Measurements from ENCODE around the gene CD2AP.
"Not testable (repeated sequence)": the region's sequence is repeated elsewhere in the genome, so short reads cannot be mapped to it uniquely, and the experiment has no call there.

The CD2AP gene

GRCh38 chr6:47478233-47479139 lies 897 bp downstream of the CD2AP start:
- Histone ChIP-seq H2BK15ac (replicated peaks; ENCODE audit: low read depth) (no peak overlapping the region), H3K56ac (ENCODE audit: low read length) (peak overlapping the region; percentile 92), H3K27me3 (ENCODE audit: insufficient read depth, low read length, poor library complexity) (no peaks in the 10 kb centered on the region), H3K18ac (ENCODE audit: low read length) (peak overlapping the region; percentile 100), H3K4me1 (ENCODE audit: control insufficient read depth, low read depth, low read length) (no peaks in the 10 kb centered on the region), H3K4me3 (ENCODE audit: low read length) (peak overlapping the region; percentile 80), H4K5ac (ENCODE audit: low read length) (no peak overlapping the region), H3K27ac (ENCODE audit: low read depth, low read length) (peak overlapping the region; percentile 100), H2BK120ac (ENCODE audit: low read depth, low read length) (peak overlapping the region; percentile 50), H3K36me3 (ENCODE audit: control insufficient read depth, insufficient read depth, low read length) (no peaks in the 10 kb centered on the region), H3K4me2 (ENCODE audit: low read length) (peak overlapping the region; percentile 64), H2AK5ac (ENCODE audit: low read length) (no peak overlapping the region), H3K9ac (ENCODE audit: low read length) (peak overlapping the region; percentile 93), H3K79me1 (ENCODE audit: low read length) (no peaks in the 10 kb centered on the region), H3K79me2 (ENCODE audit: control insufficient read depth, insufficient read depth, low read length) (peaks cover 45% of the 10 kb centered on the region), H2BK5ac (ENCODE audit: low read length) (peak overlapping the region; percentile 68), H3K23ac (ENCODE audit: low read length) (peak overlapping the region; percentile 80), H4K8ac (ENCODE audit: low read depth, low read length) (no peak overlapping the region), H3K4ac (ENCODE audit: low read depth, low read length) (peak overlapping the region; percentile 95)
- no CpG with 5 or more reads among the region's 31 CpGs for WGBS (ENCODE audit: extremely low coverage, insufficient coverage, low lambda C conversion rate)
- peak; percentile 73 for DNase-seq

- Histone ChIP-seq H3K18ac (ENCODE audit: low read length) (no peak overlapping the region), H3K79me2 (ENCODE audit: control insufficient read depth, insufficient read depth, low read length) (peaks cover 51% of the 10 kb centered on the region), H3K4ac (ENCODE audit: low read depth, low read length) (no peak overlapping the region), H3K4me1 (ENCODE audit: control insufficient read depth, low read depth, low read length) (no peaks in the 10 kb centered on the region), H3K79me1 (ENCODE audit: low read length) (no peaks in the 10 kb centered on the region), H3K23ac (ENCODE audit: low read length) (no peak overlapping the region), H2BK15ac (replicated peaks; ENCODE audit: low read depth) (no peak overlapping the region), H4K5ac (ENCODE audit: low read length) (no peak overlapping the region), H2AK5ac (ENCODE audit: low read length) (no peak overlapping the region), H3K4me2 (ENCODE audit: low read length) (peak overlapping the region; percentile 71), H3K27ac (ENCODE audit: low read depth, low read length) (no peak overlapping the region), H3K9ac (ENCODE audit: low read length) (peak overlapping the region; percentile 93), H3K56ac (ENCODE audit: low read length) (peak overlapping the region; percentile 82), H3K27me3 (ENCODE audit: insufficient read depth, low read length, poor library complexity) (no peaks in the 10 kb centered on the region), H3K4me3 (ENCODE audit: low read length) (peak overlapping the region; percentile 80), H2BK5ac (ENCODE audit: low read length) (no peak overlapping the region), H4K8ac (ENCODE audit: low read depth, low read length) (no peak overlapping the region), H3K36me3 (ENCODE audit: control insufficient read depth, insufficient read depth, low read length) (no peaks in the 10 kb centered on the region), H2BK120ac (ENCODE audit: low read depth, low read length) (no peak overlapping the region)
- WGBS (ENCODE audit: extremely low coverage, insufficient coverage, low lambda C conversion rate): no CpG with 5 or more reads among the region's 5 CpGs
- no peak for DNase-seq
These were observed 1.5 kb downstream of the CD2AP start for GRCh38 chr6:47479140-47479508.

- H2BK15ac ChIP-seq (replicated peaks; ENCODE audit: low read depth): no peak overlapping the region
- H4K8ac ChIP-seq (ENCODE audit: low read depth, low read length): no peak overlapping the region
- H3K23ac ChIP-seq (ENCODE audit: low read length): no peak overlapping the region
- WGBS (ENCODE audit: extremely low coverage, insufficient coverage, low lambda C conversion rate): no CpG with 5 or more reads among the region's 3 CpGs
- no peak overlapping the region for H2BK5ac ChIP-seq (ENCODE audit: low read length)
- no peak overlapping the region for H3K27ac ChIP-seq (ENCODE audit: low read depth, low read length)
- H3K18ac ChIP-seq (ENCODE audit: low read length): no peak overlapping the region
- H3K4me3 ChIP-seq (ENCODE audit: low read length): no peak overlapping the region
- H4K5ac ChIP-seq (ENCODE audit: low read length): no peak overlapping the region
- peak overlapping the region; percentile 10 for H3K9ac ChIP-seq (ENCODE audit: low read length)
- no peak overlapping the region for H3K4me2 ChIP-seq (ENCODE audit: low read length)
- no peaks in the 10 kb centered on the region for H3K79me1 ChIP-seq (ENCODE audit: low read length)
- H3K79me2 ChIP-seq (ENCODE audit: control insufficient read depth, insufficient read depth, low read length): peaks cover 58% of the 10 kb centered on the region
- H3K4me1 ChIP-seq (ENCODE audit: control insufficient read depth, low read depth, low read length): no peaks in the 10 kb centered on the region
- no peak overlapping the region for H2AK5ac ChIP-seq (ENCODE audit: low read length)
- no peak overlapping the region for H3K56ac ChIP-seq (ENCODE audit: low read length)
- no peak for DNase-seq
- H3K4ac ChIP-seq (ENCODE audit: low read depth, low read length): no peak overlapping the region
- no peaks in the 10 kb centered on the region for H3K36me3 ChIP-seq (ENCODE audit: control insufficient read depth, insufficient read depth, low read length)
- H3K27me3 ChIP-seq (ENCODE audit: insufficient read depth, low read length, poor library complexity): no peaks in the 10 kb centered on the region
- no peak overlapping the region for H2BK120ac ChIP-seq (ENCODE audit: low read depth, low read length)
These were observed 2.3 kb downstream of the CD2AP start for GRCh38 chr6:47479874-47480273.

GRCh38 chr6:47481213-47481612 lies 3.6 kb downstream of the CD2AP start:
- H3K79me2 ChIP-seq (ENCODE audit: control insufficient read depth, insufficient read depth, low read length): peaks cover 69% of the 10 kb centered on the region
- H3K36me3 ChIP-seq (ENCODE audit: control insufficient read depth, insufficient read depth, low read length); H3K18ac ChIP-seq (ENCODE audit: low read length); H3K23ac ChIP-seq (ENCODE audit: low read length); H3K56ac ChIP-seq (ENCODE audit: low read length); H3K4ac ChIP-seq (ENCODE audit: low read depth, low read length); H3K4me2 ChIP-seq (ENCODE audit: low read length); H3K27me3 ChIP-seq (ENCODE audit: insufficient read depth, low read length, poor library complexity); H3K27ac ChIP-seq (ENCODE audit: low read depth, low read length); H2BK120ac ChIP-seq (ENCODE audit: low read depth, low read length); H3K4me1 ChIP-seq (ENCODE audit: control insufficient read depth, low read depth, low read length); H2AK5ac ChIP-seq (ENCODE audit: low read length); H2BK5ac ChIP-seq (ENCODE audit: low read length); H4K8ac ChIP-seq (ENCODE audit: low read depth, low read length); H3K9ac ChIP-seq (ENCODE audit: low read length); H3K79me1 ChIP-seq (ENCODE audit: low read length); H4K5ac ChIP-seq (ENCODE audit: low read length); H2BK15ac ChIP-seq (replicated peaks; ENCODE audit: low read depth); H3K4me3 ChIP-seq (ENCODE audit: low read length); DNase-seq: not testable (repeated sequence)
- 100% methylated on average over 1 of the region's 8 CpGs for WGBS (ENCODE audit: extremely low coverage, insufficient coverage, low lambda C conversion rate)

GRCh38 chr6:47481806-47482205 lies 4.2 kb downstream of the CD2AP start:
- Histone ChIP-seq H3K4ac (ENCODE audit: low read depth, low read length) (no peak overlapping the region), H3K4me3 (ENCODE audit: low read length) (no peak overlapping the region), H3K23ac (ENCODE audit: low read length) (no peak overlapping the region), H3K56ac (ENCODE audit: low read length) (no peak overlapping the region), H3K18ac (ENCODE audit: low read length) (no peak overlapping the region), H3K36me3 (ENCODE audit: control insufficient read depth, insufficient read depth, low read length) (no peaks in the 10 kb centered on the region), H2BK120ac (ENCODE audit: low read depth, low read length) (no peak overlapping the region), H4K5ac (ENCODE audit: low read length) (no peak overlapping the region), H2AK5ac (ENCODE audit: low read length) (no peak overlapping the region), H3K4me1 (ENCODE audit: control insufficient read depth, low read depth, low read length) (no peaks in the 10 kb centered on the region), H4K8ac (ENCODE audit: low read depth, low read length) (no peak overlapping the region), H2BK15ac (replicated peaks; ENCODE audit: low read depth) (no peak overlapping the region), H3K27me3 (ENCODE audit: insufficient read depth, low read length, poor library complexity) (no peaks in the 10 kb centered on the region), H3K79me1 (ENCODE audit: low read length) (peaks cover 2% of the 10 kb centered on the region), H3K4me2 (ENCODE audit: low read length) (no peak overlapping the region), H2BK5ac (ENCODE audit: low read length) (no peak overlapping the region), H3K79me2 (ENCODE audit: control insufficient read depth, insufficient read depth, low read length) (peaks cover 73% of the 10 kb centered on the region), H3K27ac (ENCODE audit: low read depth, low read length) (no peak overlapping the region), H3K9ac (ENCODE audit: low read length) (no peak overlapping the region)
- no peak for DNase-seq

- Histone ChIP-seq H3K4me2 (ENCODE audit: low read length) (no peak overlapping the region), H2AK5ac (ENCODE audit: low read length) (no peak overlapping the region), H3K4me3 (ENCODE audit: low read length) (no peak overlapping the region), H3K79me2 (ENCODE audit: control insufficient read depth, insufficient read depth, low read length) (peaks cover 73% of the 10 kb centered on the region), H2BK120ac (ENCODE audit: low read depth, low read length) (no peak overlapping the region), H3K79me1 (ENCODE audit: low read length) (peaks cover 2% of the 10 kb centered on the region), H4K8ac (ENCODE audit: low read depth, low read length) (no peak overlapping the region), H3K9ac (ENCODE audit: low read length) (no peak overlapping the region), H3K27me3 (ENCODE audit: insufficient read depth, low read length, poor library complexity) (no peaks in the 10 kb centered on the region), H3K27ac (ENCODE audit: low read depth, low read length) (no peak overlapping the region), H4K5ac (ENCODE audit: low read length) (no peak overlapping the region), H3K36me3 (ENCODE audit: control insufficient read depth, insufficient read depth, low read length) (no peaks in the 10 kb centered on the region), H2BK15ac (replicated peaks; ENCODE audit: low read depth) (no peak overlapping the region), H3K4ac (ENCODE audit: low read depth, low read length) (no peak overlapping the region), H3K23ac (ENCODE audit: low read length) (no peak overlapping the region), H2BK5ac (ENCODE audit: low read length) (no peak overlapping the region), H3K56ac (ENCODE audit: low read length) (no peak overlapping the region), H3K4me1 (ENCODE audit: control insufficient read depth, low read depth, low read length) (no peaks in the 10 kb centered on the region), H3K18ac (ENCODE audit: low read length) (no peak overlapping the region)
- no peak for DNase-seq
These were observed 5.9 kb downstream of the CD2AP start for GRCh38 chr6:47483516-47483852.

Data from mesendoderm (in vitro differentiated cells).